Cardiac muscle cell (in vitro differentiated cells and primary cell): ENCODE results near the gene TMEM43. TPM values are rescaled to one million over a fixed set of nuclear protein-coding genes. Genes with fewer than 3 reads are reported as not detected.
A peak's percentile ranks its signal among the peaks of the same experiment; 100 is the strongest.

ENCODE experiments used
- DNase-seq, 2 donors: peaks; one replicate each; pipeline versions ENCODE4 v3.0.0 to v3.0.0-alpha.2; 2010 to 2017; ENCODE audit warnings: low read depth in 1 of 2, low spot score in 1 of 2
- H3K27ac ChIP-seq: fragments of 200-600 bp; sonication (generic); 2 replicates; pipeline ENCODE4 v1.5.1; 2016
- H3K27me3 ChIP-seq: fragments of 200-600 bp; sonication (generic); 2 replicates; pipeline ENCODE4 v1.6.0; 2016; ENCODE audit warnings: control low read depth
- H3K36me3 ChIP-seq: fragments of 200-600 bp; sonication (generic); 2 replicates; pipeline ENCODE4 v1.5.1; 2016; ENCODE audit warnings: control low read depth
- H3K4me1 ChIP-seq: fragments of 200-600 bp; sonication (generic); 2 replicates; pipeline ENCODE4 v1.8.1; 2017; ENCODE audit warnings: low read depth, mild to moderate bottlenecking, mixed run types
- H3K4me3 ChIP-seq: fragments of 200-600 bp; sonication (generic); 2 replicates; pipeline ENCODE4 v1.5.1; 2016; ENCODE audit warnings: mild to moderate bottlenecking
- H3K9me3 ChIP-seq: fragments of 200-600 bp; sonication (generic); 2 replicates; pipeline ENCODE4 v1.5.1; 2017; ENCODE audit warnings: low read depth, mild to moderate bottlenecking, control low read depth
- CTCF ChIP-seq: IDR thresholded peaks from 2 replicates; pipeline ENCODE4 v1.5.1; 2012; ENCODE audit warnings: low read depth, mild to moderate bottlenecking, low read length
- polyA plus RNA-seq: library from polyadenylated mRNA; unstranded; fragments of >200 nt; fragmentation: Nextera tagmentation; extraction: Ambion mirVana; gene quantifications from 2 replicates; pipeline ENCODE4 v1.2.1, GENCODE V29; 2016
- total RNA-seq: library from RNA; depleted of rRNA; stranded (reverse); fragments of >200 nt; gene quantifications from 2 replicates; pipeline ENCODE4 v1.2.3, GENCODE V29; 2016

Gene TMEM43
- total and polyA plus RNA-seq, 2 experiments from 2014 or later = 21.5 to 27.4 TPM

GRCh38 chr3:14126017-14126886, 1.4 kb downstream of the TMEM43 start:
- Histone ChIP-seq H3K4me3 (peak overlapping the region; percentile 97), H3K4me1 (peaks cover 6% of the 10 kb centered on the region), H3K27ac (peak overlapping the region; percentile 83), H3K9me3 (no peaks in the 10 kb centered on the region), H3K27me3 (no peaks in the 10 kb centered on the region), H3K36me3 (peaks cover 17% of the 10 kb centered on the region)
- no peak for DNase-seq
- TF ChIP-seq CTCF = no peak

- no peak for DNase-seq
- TF ChIP-seq CTCF = no peak
- Histone ChIP-seq H3K4me1 (peaks cover 6% of the 10 kb centered on the region), H3K27me3 (no peaks in the 10 kb centered on the region), H3K27ac (no peak overlapping the region), H3K36me3 (peaks cover 21% of the 10 kb centered on the region), H3K4me3 (no peak overlapping the region), H3K9me3 (no peaks in the 10 kb centered on the region)
Observed at GRCh38 chr3:14126887-14127505, 2.1 kb downstream of the TMEM43 start.

- Histone ChIP-seq H3K4me1 (peaks cover 6% of the 10 kb centered on the region), H3K27me3 (no peaks in the 10 kb centered on the region), H3K9me3 (no peaks in the 10 kb centered on the region), H3K27ac (no peak overlapping the region), H3K4me3 (no peak overlapping the region), H3K36me3 (peaks cover 23% of the 10 kb centered on the region)
- no peak for DNase-seq
- TF ChIP-seq CTCF = no peak
Observed at GRCh38 chr3:14127516-14128161, 2.8 kb downstream of the TMEM43 start.

- no peak for TF ChIP-seq CTCF
Observed at GRCh38 chr3:14128724-14129123, 3.9 kb downstream of the TMEM43 start.

GRCh38 chr3:14129296-14129695, 4.4 kb downstream of the TMEM43 start:
- peaks cover 36% of the 10 kb centered on the region for H3K36me3 ChIP-seq
- TF ChIP-seq CTCF = no peak

More at GRCh38 chr3:14128724-14129123, 3.9 kb downstream of the TMEM43 start:
- Histone ChIP-seq H3K4me1 (peaks cover 6% of the 10 kb centered on the region), H3K27ac (no peak overlapping the region), H3K9me3 (no peaks in the 10 kb centered on the region), H3K4me3 (no peak overlapping the region), H3K36me3 (peaks cover 33% of the 10 kb centered on the region), H3K27me3 (no peaks in the 10 kb centered on the region)
- no peak for DNase-seq

More at GRCh38 chr3:14129296-14129695, 4.4 kb downstream of the TMEM43 start:
- no peak overlapping the region for H3K4me3 ChIP-seq
- peaks cover 6% of the 10 kb centered on the region for H3K4me1 ChIP-seq
- no peak for DNase-seq
- H3K27ac ChIP-seq = no peak overlapping the region
- no peaks in the 10 kb centered on the region for H3K9me3 ChIP-seq
- no peaks in the 10 kb centered on the region for H3K27me3 ChIP-seq
